Measurements from ENCODE around the gene SCAF11.

DNA sequence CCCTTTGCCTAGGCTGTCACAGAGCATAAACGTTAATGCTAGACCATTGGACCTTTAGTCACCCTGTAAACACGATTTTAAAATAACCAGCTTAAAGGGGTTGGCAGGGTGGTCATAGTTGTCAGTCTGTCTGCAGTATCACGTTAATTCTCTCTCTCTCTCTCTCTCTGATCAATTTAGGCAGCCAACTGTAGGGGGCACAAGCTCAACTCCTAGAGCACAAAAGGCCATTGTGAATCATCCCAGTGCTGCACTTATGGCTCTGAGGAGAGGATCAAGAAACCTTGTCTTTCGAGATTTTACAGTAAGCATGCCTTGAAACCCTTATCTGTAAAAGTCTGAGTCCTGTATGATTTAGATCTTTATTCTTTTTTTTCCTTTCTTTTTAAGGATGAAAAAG is 97.1 kb downstream of the SCAF11 start:
- no peak for TF ChIP-seq ZNF274 (IDR thresholded peaks at IDR 0.05; ENCODE audit: low read depth, low read length)
- TF ChIP-seq YY1 (IDR thresholded peaks at IDR 0.05; ENCODE audit: insufficient read depth, insufficient read length), result no peak
- no peak for TF ChIP-seq SUZ12 (IDR thresholded peaks at IDR 0.05; ENCODE audit: extremely low read depth, insufficient read depth, insufficient read length)
